ENCODE measurements around the gene ATXN7L3.

The ATXN7L3 gene

DNA sequence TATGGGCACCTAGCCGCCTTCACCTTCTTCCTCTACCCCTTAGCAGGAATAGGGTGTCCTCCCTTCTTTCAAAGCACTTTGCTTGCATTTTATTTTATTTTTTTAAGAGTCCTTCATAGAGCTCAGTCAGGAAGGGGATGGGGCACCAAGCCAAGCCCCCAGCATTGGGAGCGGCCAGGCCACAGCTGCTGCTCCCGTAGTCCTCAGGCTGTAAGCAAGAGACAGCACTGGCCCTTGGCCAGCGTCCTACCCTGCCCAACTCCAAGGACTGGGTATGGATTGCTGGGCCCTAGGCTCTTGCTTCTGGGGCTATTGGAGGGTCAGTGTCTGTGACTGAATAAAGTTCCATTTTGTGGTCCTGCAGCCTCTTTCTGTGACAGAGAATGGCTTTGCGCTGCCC is 8.3 kb downstream of the ATXN7L3 start:
- Histone ChIP-seq H3K27me3 (replicated peaks; ENCODE audit: insufficient read depth, low read length) (no peaks in the 10 kb centered on the region), H3K36me3 (replicated peaks; ENCODE audit: insufficient read depth, low read length) (no peaks in the 10 kb centered on the region), H3K4me2 (ENCODE audit: low read depth, low read length) (no peak overlapping the region), H3K4me1 (ENCODE audit: low read length) (0 out of 2 replicates have a peak, but pooled peaks cover 6% of the 10 kb centered on the region), H3K9me3 (replicated peaks; ENCODE audit: insufficient read depth, low read length) (no peaks in the 10 kb centered on the region), H3K27ac (ENCODE audit: low read length) (no peak overlapping the region), H4K20me1 (ENCODE audit: insufficient read depth, low read length) (no peaks in the 10 kb centered on the region), H3F3A (ENCODE audit: insufficient read depth, low read length) (peaks cover 11% of the 10 kb centered on the region), H2AFZ (ENCODE audit: low read length) (no peak overlapping the region), H3K9ac (ENCODE audit: low read length) (no peak overlapping the region), H3K4me3 (ENCODE audit: low read length) (no peak overlapping the region), H3K79me2 (ENCODE audit: low read length) (peaks cover 37% of the 10 kb centered on the region), H3K9me2 (replicated peaks; ENCODE audit: insufficient read depth, low read length) (no peaks in the 10 kb centered on the region)
- TF ChIP-seq EZH2phosphoT487 (IDR thresholded peaks at IDR 0.05; ENCODE audit: low read length) = no peak
- TF ChIP-seq EZH2 (optimal IDR thresholded peaks at IDR 0.05; ENCODE audit: low read depth, low read length) = no peak
- TF ChIP-seq CTCF (IDR thresholded peaks at IDR 0.05; ENCODE audit: low read length) = no peak
- no peak for DNase-seq

GRCh38 chr17:44190481-44190880 is 9.2 kb downstream of the ATXN7L3 start:
- no peak overlapping the region for H3K9ac ChIP-seq (ENCODE audit: low read length)
- no peak for DNase-seq
- TF ChIP-seq EZH2 (optimal IDR thresholded peaks at IDR 0.05; ENCODE audit: low read depth, low read length) = no peak
- no peak for TF ChIP-seq CTCF (IDR thresholded peaks at IDR 0.05; ENCODE audit: low read length)
- TF ChIP-seq EZH2phosphoT487 (IDR thresholded peaks at IDR 0.05; ENCODE audit: low read length) = no peak
- 0 out of 2 replicates have a peak, but pooled peaks cover 6% of the 10 kb centered on the region for H3K4me1 ChIP-seq (ENCODE audit: low read length)
- H2AFZ ChIP-seq (ENCODE audit: low read length) = no peak overlapping the region
- H3K4me2 ChIP-seq (ENCODE audit: low read depth, low read length) = no peak overlapping the region
- H3K4me3 ChIP-seq (ENCODE audit: low read length) = no peak overlapping the region
- no peaks in the 10 kb centered on the region for H3K9me2 ChIP-seq (replicated peaks; ENCODE audit: insufficient read depth, low read length)
- no peaks in the 10 kb centered on the region for H4K20me1 ChIP-seq (ENCODE audit: insufficient read depth, low read length)
- H3K27me3 ChIP-seq (replicated peaks; ENCODE audit: insufficient read depth, low read length) = no peaks in the 10 kb centered on the region
- peaks cover 44% of the 10 kb centered on the region for H3K79me2 ChIP-seq (ENCODE audit: low read length)
- peaks cover 19% of the 10 kb centered on the region for H3F3A ChIP-seq (ENCODE audit: insufficient read depth, low read length)
- H3K27ac ChIP-seq (ENCODE audit: low read length) = no peak overlapping the region
- H3K9me3 ChIP-seq (replicated peaks; ENCODE audit: insufficient read depth, low read length) = no peaks in the 10 kb centered on the region
- H3K36me3 ChIP-seq (replicated peaks; ENCODE audit: insufficient read depth, low read length) = no peaks in the 10 kb centered on the region

GRCh38 chr17:44188576-44189403 is 10.9 kb downstream of the ATXN7L3 start:
- no peaks in the 10 kb centered on the region for H3K9me2 ChIP-seq (replicated peaks; ENCODE audit: insufficient read depth, low read length)
- H3K27ac ChIP-seq (ENCODE audit: low read length) = no peak overlapping the region
- H3K27me3 ChIP-seq (replicated peaks; ENCODE audit: insufficient read depth, low read length) = no peaks in the 10 kb centered on the region
- H3K9me3 ChIP-seq (replicated peaks; ENCODE audit: insufficient read depth, low read length) = no peaks in the 10 kb centered on the region
- H3K4me3 ChIP-seq (ENCODE audit: low read length) = no peak overlapping the region
- no peak overlapping the region for H2AFZ ChIP-seq (ENCODE audit: low read length)
- no peak overlapping the region; the same call in 1 of the 2 replicates for H3K9ac ChIP-seq (ENCODE audit: low read length)
- H3K79me2 ChIP-seq (ENCODE audit: low read length) = peaks cover 47% of the 10 kb centered on the region
- TF ChIP-seq EZH2phosphoT487 (IDR thresholded peaks at IDR 0.05; ENCODE audit: low read length) = no peak
- no peak for TF ChIP-seq CTCF (IDR thresholded peaks at IDR 0.05; ENCODE audit: low read length)
- no peak for TF ChIP-seq EZH2 (optimal IDR thresholded peaks at IDR 0.05; ENCODE audit: low read depth, low read length)
- no peak for DNase-seq
- peaks cover 32% of the 10 kb centered on the region for H3F3A ChIP-seq (ENCODE audit: insufficient read depth, low read length)
- peak overlapping the region; percentile 76; the same call in 1 of the 2 replicates for H3K4me2 ChIP-seq (ENCODE audit: low read depth, low read length)
- H3K4me1 ChIP-seq (ENCODE audit: low read length) = peaks cover 16% of the 10 kb centered on the region; the same call in 1 of the 2 replicates
- no peaks in the 10 kb centered on the region for H3K36me3 ChIP-seq (replicated peaks; ENCODE audit: insufficient read depth, low read length)
- H4K20me1 ChIP-seq (ENCODE audit: insufficient read depth, low read length) = no peaks in the 10 kb centered on the region

Measured in MM.1S (cell line).